ENCODE data around the gene LCN10. TPM values are rescaled to one million over a fixed set of nuclear protein-coding genes. Genes with fewer than 3 reads are reported as not detected.

LCN10 gene
- total and polyA plus RNA-seq, 2 of the 13 experiments (the other 11 are each of a cell fraction or from before 2014, with no cell fraction given): 0.53 to 0.61 TPM

GRCh38 chr9:136787690-136788400 lies 45.1 kb upstream of the LCN10 start (continued):
- TF ChIP-seq MATR3 (CRISPR knock-in tag; IDR thresholded peaks at IDR 0.05) (no peak), ATF6 (CRISPR knock-in tag; conservative IDR thresholded peaks at IDR 0.05) (no peak), SMAD3 (CRISPR knock-in tag; IDR thresholded peaks at IDR 0.05) (no peak), ZNF709 (CRISPR knock-in tag; IDR thresholded peaks at IDR 0.05) (no peak), ZNF672 (CRISPR knock-in tag; IDR thresholded peaks at IDR 0.05) (no peak), FUBP1 (CRISPR knock-in tag; IDR thresholded peaks at IDR 0.05; ENCODE audit: borderline replicate concordance) (no peak), NCOR1 (IDR thresholded peaks at IDR 0.05; ENCODE audit: borderline replicate concordance, low read length) (no peak), SMARCC2 (IDR thresholded peaks at IDR 0.05) (no peak), ZNF281 (CRISPR knock-in tag; IDR thresholded peaks at IDR 0.05; ENCODE audit: borderline replicate concordance) (no peak), SMAD1 (CRISPR knock-in tag; IDR thresholded peaks at IDR 0.05; ENCODE audit: borderline replicate concordance, low read depth) (no peak), CBFB (CRISPR knock-in tag; IDR thresholded peaks at IDR 0.05) (no peak), ZNF790 (CRISPR knock-in tag; IDR thresholded peaks at IDR 0.05; ENCODE audit: borderline replicate concordance) (no peak), EP300 (IDR thresholded peaks at IDR 0.05; ENCODE audit: low read depth in 2 of 2, low read length in 2 of 2) (no peak), EP300 (CRISPR knock-in tag; IDR thresholded peaks at IDR 0.05; ENCODE audit: borderline replicate concordance) (no peak), SKI (IDR thresholded peaks at IDR 0.05; ENCODE audit: partially characterized antibody) (no peak), NBN (conservative IDR thresholded peaks at IDR 0.05) (no peak), ZNF713 (CRISPR knock-in tag; IDR thresholded peaks at IDR 0.05) (no peak), NR1H2 (CRISPR knock-in tag; IDR thresholded peaks at IDR 0.05; ENCODE audit: borderline replicate concordance, low read depth) (no peak), ZBTB46 (CRISPR knock-in tag; IDR thresholded peaks at IDR 0.05; ENCODE audit: borderline replicate concordance) (no peak), DBP (CRISPR knock-in tag; IDR thresholded peaks at IDR 0.05; ENCODE audit: not compliant biosample characterization) (no peak), MLLT10 (CRISPR knock-in tag; IDR thresholded peaks at IDR 0.05) (no peak)
